GM19397 (cell line): ENCODE measurements around the gene ZNF423.
"Not testable (repeated sequence)": the region's sequence is repeated elsewhere in the genome, so short reads cannot be mapped to it uniquely, and the experiment has no call there.

Experiments
- ATAC-seq: cut with Tn5 transposase; IDR thresholded peaks from one replicate; pipeline ENCODE4 v1.9.1; 2021; ENCODE audit warnings: mild to moderate bottlenecking, moderate library complexity; ENCODE audit not compliant: unreplicated experiment

The ZNF423 gene

GRCh38 chr16:49855822-49856671, at the start of gene ZNF423:
Gene ZNF423 (minus strand): TSS chr16:49856112. CDS start chr16:49855774, 338 bp downstream.
- no peak for ATAC-seq

DNA sequence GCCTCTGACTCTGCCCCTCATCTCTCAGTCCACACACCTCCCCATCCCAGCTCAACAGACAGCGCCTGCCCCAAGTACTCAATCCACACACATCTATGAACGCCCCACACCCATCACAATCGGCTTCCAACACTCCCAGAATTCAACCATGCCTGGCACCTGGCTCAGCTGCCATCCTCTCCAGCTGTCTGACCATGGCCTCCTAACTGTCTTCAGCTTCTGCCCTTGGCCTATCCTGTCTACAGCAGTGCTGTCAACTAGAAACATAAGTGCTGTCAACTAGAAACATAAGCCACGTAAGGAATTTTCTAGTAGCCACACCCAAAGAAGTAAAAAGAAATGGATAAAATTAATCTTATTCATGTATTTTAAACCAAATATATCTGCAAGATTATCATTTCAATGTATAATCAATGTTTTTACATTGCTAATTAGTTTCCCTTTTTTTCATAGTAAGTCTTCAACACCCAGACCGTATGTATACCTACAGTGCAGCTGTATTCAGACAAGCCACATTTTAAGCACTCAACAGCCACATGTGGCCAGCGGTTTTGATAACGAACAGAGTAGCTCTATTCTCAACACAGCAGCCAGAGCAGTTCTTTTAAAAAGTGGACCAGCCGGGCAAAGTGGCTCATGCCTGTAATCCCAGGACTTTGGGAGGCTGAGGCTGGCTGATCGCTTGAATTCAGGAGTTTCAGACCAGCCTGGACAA, 48.6 kb upstream of the ZNF423 start:
- ATAC-seq, result no peak

DNA sequence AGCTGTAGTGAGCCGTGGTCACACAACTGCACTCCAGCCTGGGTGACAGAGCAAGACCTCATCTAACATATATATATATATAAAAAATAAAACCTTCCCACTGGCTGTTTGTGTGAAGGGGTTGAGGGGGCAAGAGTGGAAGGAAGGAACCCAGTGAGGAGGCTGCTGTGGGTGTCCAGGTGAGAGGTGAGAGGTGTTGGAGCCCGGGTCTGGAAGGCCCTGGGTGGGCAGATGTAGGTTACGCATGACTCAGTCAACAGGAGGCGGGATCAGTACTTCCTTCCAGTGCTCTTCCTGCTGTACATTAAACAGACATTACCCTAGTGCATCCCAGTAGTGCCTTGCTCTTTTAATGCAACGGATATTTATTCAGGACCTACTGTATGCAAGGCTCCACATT, 47.0 kb upstream of the ZNF423 start:
- no peak for ATAC-seq

- ATAC-seq, result no peak
Observed at GRCh38 chr16:49901711-49902110, 45.8 kb upstream of the ZNF423 start.

- ATAC-seq, result no peak
Observed at GRCh38 chr16:49900875-49901274, 45.0 kb upstream of the ZNF423 start.

DNA sequence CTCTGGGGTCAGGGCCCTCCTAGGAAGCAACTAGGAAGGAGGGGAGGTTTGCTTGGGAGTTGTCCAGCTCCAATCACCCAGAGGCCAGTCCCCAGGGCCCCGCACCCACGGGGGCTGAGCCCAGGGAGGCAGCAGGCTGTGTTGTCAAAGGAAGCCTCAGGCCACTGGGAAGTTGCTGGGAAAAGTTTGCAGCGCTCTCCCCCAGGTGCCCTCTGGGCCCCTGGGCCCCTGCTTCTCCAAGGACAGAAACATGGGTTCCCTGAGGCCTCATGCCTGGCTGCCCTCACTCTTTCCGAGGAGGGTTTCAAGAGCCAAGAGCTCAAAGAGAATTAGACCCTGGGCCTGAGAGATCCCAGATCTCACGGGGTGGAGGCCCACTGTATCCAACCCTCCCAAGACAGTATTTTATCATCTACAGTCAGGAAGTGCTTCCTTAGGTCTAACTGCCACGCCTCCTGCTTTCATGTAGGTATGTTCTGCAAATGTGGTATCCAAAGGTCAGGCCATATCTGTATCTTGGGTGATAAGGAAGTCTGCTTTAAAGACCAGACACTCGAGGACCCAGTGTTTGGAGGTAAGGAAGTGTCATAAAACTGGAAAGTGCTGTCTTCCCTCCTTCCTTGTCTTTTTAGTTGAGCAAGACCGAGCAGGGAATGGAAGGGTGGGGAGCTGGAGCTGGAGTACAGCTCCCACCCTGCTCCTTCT, 44.2 kb upstream of the ZNF423 start:
- no peak for ATAC-seq

GRCh38 chr16:49896447-49896964, 40.6 kb upstream of the ZNF423 start:
- no peak for ATAC-seq

DNA sequence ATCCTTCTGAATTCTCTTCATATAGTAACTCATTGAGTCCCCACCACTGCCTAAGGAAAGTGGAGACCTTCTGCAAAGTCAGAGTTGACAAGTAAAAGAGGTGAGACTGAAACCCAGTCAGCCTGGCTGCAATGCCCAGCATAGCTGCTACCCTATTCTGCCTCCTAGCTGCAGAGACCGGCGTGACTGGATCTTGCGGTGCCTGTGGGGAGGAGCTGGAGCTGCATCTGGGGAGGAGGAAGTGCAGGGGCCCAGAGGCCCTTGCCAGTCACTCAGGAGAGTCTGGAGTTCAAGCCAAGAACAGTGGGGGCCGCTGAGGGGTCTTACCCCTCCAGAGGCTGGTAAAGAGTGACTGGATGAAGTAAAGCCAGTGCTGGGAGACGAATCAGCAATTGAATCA, 35.0 kb upstream of the ZNF423 start:
- ATAC-seq, result no peak

DNA sequence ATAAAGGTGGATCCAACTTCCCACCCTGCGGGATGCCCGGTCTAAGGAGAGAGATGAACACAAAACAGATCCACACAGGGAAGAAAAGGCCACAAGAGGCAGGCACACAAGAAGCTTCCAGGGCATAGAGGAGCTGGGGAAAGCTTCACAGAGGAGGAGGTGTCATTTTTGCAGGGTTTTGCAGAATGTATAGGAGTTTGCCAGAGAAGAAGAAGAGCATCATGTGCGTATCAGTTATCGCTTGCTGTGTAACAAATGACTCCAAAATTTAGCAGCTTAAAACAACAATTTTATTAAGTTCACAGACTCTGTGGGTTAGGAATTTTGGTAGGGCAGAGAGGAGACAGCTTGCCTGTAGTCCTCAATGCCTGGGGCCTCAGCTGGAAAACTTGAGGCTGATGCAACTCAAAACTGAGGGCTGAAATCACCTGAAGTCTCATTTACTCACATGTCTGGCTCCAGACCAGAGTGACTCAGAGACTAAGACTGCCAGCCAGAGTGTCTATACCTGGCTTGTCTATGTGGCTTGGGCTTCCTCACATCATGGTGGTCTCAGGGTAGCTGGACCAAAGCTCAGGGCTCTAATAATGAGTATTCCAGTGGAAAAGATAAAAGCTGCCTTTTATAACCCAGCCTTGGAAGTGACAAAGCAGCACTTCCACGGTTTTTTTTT, 33.9 kb upstream of the ZNF423 start:
- ATAC-seq, result no peak

GRCh38 chr16:49886554-49887094, 30.7 kb upstream of the ZNF423 start:
- ATAC-seq, result no peak

- ATAC-seq, result no peak
Observed at GRCh38 chr16:49884033-49885015, 28.4 kb upstream of the ZNF423 start.

DNA sequence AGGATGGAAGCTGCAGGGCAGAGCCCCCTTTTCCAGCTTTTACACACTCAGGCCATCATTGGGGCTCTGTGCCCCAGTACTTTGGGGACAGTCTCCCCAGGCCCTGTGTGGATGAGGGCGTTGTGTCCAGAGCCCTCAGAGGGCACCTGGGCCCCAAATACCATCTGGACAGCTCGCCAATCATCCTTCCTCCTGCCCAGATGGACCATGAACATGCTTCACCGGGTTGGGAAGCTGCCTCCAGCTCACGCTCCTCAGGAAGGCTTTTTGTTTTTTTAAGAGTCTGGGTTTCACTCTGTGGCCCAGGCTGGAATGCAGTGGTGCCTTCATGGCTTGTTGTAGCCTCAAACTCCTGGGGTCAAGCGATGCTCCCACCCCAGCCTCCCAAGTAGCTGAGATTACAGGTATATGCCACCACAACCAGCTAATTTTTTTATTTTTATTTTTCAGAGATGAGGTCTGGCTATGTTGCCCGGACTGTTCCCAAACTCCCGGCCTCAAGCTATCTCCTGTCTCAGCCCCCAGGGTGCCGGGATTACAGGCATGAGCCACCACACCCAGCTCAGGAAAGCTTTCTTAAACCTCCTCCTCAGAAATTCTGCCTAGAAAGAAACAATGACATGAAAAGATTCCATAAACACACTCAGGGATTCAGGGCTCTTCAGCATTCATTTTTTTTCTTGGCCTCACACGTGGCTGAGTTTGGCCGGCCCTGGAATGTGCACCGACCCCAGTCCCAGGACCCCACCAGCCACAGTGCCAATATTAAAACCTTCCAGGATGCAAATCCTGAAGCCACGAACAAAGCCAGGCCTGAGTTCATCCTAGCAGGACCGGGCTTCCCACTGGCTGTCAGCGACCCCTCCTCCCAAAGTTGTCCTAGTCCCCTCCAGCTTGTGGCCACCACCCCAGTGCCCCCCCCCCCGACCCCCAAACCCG, 27.4 kb upstream of the ZNF423 start:
- ATAC-seq, result no peak

DNA sequence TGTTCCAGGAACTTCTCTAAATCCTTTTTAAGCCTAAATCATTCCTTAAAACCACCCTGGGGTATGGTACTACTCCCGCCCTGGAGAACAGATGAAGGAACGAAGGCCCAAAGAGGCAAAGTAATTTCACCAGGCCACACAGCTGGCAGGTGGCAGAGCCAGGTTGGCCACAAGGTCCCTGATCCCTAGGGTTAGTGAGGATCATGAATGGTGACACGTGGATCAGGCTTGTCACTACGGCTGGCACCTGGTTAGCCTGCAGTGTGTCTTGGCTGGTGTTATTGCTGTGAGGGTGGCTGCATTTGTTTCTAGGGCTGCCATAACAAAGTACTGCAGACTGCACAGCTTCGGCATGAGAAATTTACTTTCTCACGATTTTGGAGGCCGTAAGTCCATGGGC, 26.0 kb upstream of the ZNF423 start:
- no peak for ATAC-seq

DNA sequence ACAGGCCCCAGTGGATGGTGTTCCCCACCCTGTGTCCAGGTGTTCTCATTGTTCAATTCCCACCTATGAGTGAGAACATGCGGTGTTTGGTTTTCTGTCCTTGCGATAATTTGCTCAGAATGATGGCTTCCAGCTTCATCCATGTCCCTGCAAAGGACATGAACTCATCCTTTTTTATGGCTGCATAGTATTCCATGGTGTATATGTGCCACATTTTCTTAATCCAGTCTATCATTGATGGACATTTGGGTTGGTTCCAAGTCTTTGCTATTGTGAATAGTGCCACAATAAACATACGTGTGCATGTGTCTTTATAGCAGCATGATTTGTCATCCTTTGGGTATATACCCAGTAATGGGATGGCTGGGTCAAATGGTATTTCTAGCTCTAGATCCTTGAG, 22.6 kb upstream of the ZNF423 start:
- not testable (repeated sequence) for ATAC-seq

DNA sequence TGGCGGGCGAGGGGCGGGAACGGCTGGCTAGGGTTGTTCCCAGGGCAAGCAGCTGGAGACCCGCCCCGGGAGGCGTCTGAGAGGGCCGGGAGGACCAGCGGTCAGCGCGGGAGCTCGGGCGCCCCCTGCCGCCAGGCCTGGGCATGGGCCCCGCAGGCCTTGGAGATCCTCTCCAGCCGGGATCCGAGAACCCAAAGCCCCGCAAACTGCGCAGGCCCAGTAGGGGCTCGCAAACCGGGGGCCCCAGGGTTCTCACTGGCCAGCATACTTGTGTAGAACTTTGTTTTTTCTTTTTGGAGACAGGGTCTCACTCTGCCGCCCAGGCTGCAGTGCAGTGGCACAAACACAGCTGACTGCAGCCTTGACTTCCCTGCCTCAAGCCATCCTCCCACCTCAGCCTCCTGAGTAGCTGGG, 20.8 kb upstream of the ZNF423 start:
- no peak for ATAC-seq

- no peak for ATAC-seq
Observed at GRCh38 chr16:49875806-49876715, 20.1 kb upstream of the ZNF423 start.

DNA sequence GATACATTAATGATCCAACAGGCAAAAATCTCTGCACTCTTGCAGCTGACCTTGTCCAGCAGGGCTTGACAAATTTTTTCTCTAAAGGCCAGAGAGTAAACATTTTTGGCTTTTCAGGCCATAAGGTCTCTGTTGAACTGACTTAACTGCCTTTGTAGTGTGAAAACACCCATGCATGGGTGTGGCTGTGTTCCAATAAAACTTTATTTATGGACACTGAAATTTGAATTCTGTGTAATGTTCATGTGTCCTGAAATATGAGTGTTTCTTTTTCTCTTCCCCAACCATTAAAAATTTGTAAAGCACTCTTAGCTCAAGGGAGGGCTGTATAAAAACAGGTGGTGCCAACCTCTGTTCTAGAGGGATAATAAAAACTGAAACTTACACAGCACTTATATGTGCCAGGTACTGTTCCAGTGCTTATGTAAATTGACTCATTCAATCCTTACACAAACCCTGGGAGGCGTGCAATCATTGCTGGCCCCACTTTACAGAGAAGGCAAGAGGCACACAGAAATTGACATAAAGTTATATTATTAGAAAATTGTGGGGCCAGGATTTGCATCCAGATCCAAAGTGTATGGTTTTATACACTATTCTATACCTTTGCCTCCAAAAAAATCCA, 18.8 kb upstream of the ZNF423 start:
- no peak for ATAC-seq
